WTC11 (cell line): ENCODE results near the gene SYNC. TPM values are rescaled to one million over a fixed set of nuclear protein-coding genes. Genes with fewer than 3 reads are reported as not detected.

Source experiments
- ATAC-seq: fragments of 200-7000 bp; cut with Tn5 transposase; 2 replicates; pipeline ENCODE4 v1.10.0; 2021; ENCODE audit warnings: mild to moderate bottlenecking, moderate library complexity
- CTCF ChIA-PET: fragments of 300-600 bp; sonication (Branson Sonifier 250); formaldehyde crosslinking; loops from one replicate; lab custom pipeline; 2021; ENCODE audit warnings: antibody characterized with exemption; lab: Charles Lee
- POLR2A ChIA-PET: fragments of 350-600 bp; sonication (Branson Sonifier 250); formaldehyde crosslinking; loops from one replicate; lab custom pipeline; 2021; ENCODE audit warnings: antibody characterized with exemption; lab: Charles Lee
- DNase-seq: peaks from one replicate; pipeline ENCODE4 v3.0.0; 2021; ENCODE audit warnings: low spot score
- H3K27ac Mint-ChIP-seq: 2 replicates; pipeline ENCODE4 v1.8.0; 2021; ENCODE audit warnings: mixed read lengths
- H3K27me3 Mint-ChIP-seq: 2 replicates; pipeline ENCODE4 v1.8.0; 2021; ENCODE audit warnings: low read depth, mild to moderate bottlenecking, moderate library complexity, mixed read lengths
- H3K36me3 Mint-ChIP-seq: 2 replicates; pipeline ENCODE4 v1.8.0; 2021; ENCODE audit warnings: mixed read lengths
- H3K4me1 Mint-ChIP-seq: 2 replicates; pipeline ENCODE4 v1.8.0; 2022; ENCODE audit warnings: mixed read lengths
- H3K4me3 Mint-ChIP-seq: 2 replicates; pipeline ENCODE4 v1.8.0; 2021; ENCODE audit warnings: mild to moderate bottlenecking, moderate library complexity, mixed read lengths
- H3K9me3 Mint-ChIP-seq: 2 replicates; pipeline ENCODE4 v1.8.0; 2021; ENCODE audit warnings: mixed read lengths
- ATF1 ChIP-seq: sonication (generic); formaldehyde crosslinking; IDR thresholded peaks from 2 replicates; pipeline ENCODE4 v1.8.1; 2023; ENCODE audit warnings: mild to moderate bottlenecking, moderate library complexity, missing genetic modification reagents
- CREB1 ChIP-seq: sonication (generic); formaldehyde crosslinking; IDR thresholded peaks from 2 replicates; pipeline ENCODE4 v1.8.0; 2023; ENCODE audit warnings: mild to moderate bottlenecking, missing genetic modification reagents
- CREM ChIP-seq: sonication (generic); formaldehyde crosslinking; IDR thresholded peaks from 2 replicates; pipeline ENCODE4 v1.8.1; 2022; ENCODE audit warnings: mild to moderate bottlenecking, missing genetic modification reagents, moderate library complexity
- E2F1 ChIP-seq: sonication (generic); formaldehyde crosslinking; IDR thresholded peaks from 2 replicates; pipeline ENCODE4 v1.8.0; 2022; ENCODE audit warnings: mild to moderate bottlenecking, missing genetic modification reagents
- E2F5 ChIP-seq: sonication (generic); formaldehyde crosslinking; IDR thresholded peaks from 2 replicates; pipeline ENCODE4 v1.8.1; 2022; ENCODE audit warnings: mild to moderate bottlenecking, moderate library complexity, missing genetic modification reagents
- ELF4 ChIP-seq: sonication (generic); formaldehyde crosslinking; IDR thresholded peaks from 2 replicates; pipeline ENCODE4 v1.8.1; 2022; ENCODE audit warnings: low read depth, mild to moderate bottlenecking, moderate library complexity, missing genetic modification reagents
- EMX1 ChIP-seq: fragments of 250-450 bp; sonication (Bioruptor Pico); IDR thresholded peaks from 2 replicates; pipeline ENCODE4 v1.8.0; 2021; ENCODE audit warnings: mild to moderate bottlenecking
- FOXP1 ChIP-seq: sonication (generic); formaldehyde crosslinking; IDR thresholded peaks from 2 replicates; pipeline ENCODE4 v1.8.0; 2022; ENCODE audit warnings: missing genetic modification reagents, mild to moderate bottlenecking, moderate library complexity, borderline replicate concordance
- HMGA2 ChIP-seq: fragments of 250-450 bp; sonication (Bioruptor Pico); IDR thresholded peaks from 2 replicates; pipeline ENCODE4 v1.4.0; 2021; ENCODE audit warnings: mild to moderate bottlenecking, moderate library complexity
- IRF1 ChIP-seq: sonication (generic); formaldehyde crosslinking; IDR thresholded peaks from 2 replicates; pipeline ENCODE4 v1.8.0; 2023; ENCODE audit warnings: missing genetic modification reagents
- MXD4 ChIP-seq: fragments of 250-450 bp; sonication (Bioruptor Pico); IDR thresholded peaks from 2 replicates; pipeline ENCODE4 v1.8.0; 2021; ENCODE audit warnings: mild to moderate bottlenecking, moderate library complexity, borderline replicate concordance
- MYBL2 ChIP-seq: sonication (generic); formaldehyde crosslinking; IDR thresholded peaks from 2 replicates; pipeline ENCODE4 v1.8.1; 2023; ENCODE audit warnings: mild to moderate bottlenecking, moderate library complexity, missing genetic modification reagents
- PREB ChIP-seq: sonication (generic); formaldehyde crosslinking; IDR thresholded peaks from 2 replicates; pipeline ENCODE4 v1.8.1; 2022; ENCODE audit warnings: mild to moderate bottlenecking, missing genetic modification reagents, moderate library complexity, borderline replicate concordance
- RELA ChIP-seq: sonication (generic); formaldehyde crosslinking; IDR thresholded peaks from 2 replicates; pipeline ENCODE4 v1.8.1; 2022; ENCODE audit warnings: missing genetic modification reagents, mild to moderate bottlenecking, borderline replicate concordance
- SMAD4 ChIP-seq: sonication (generic); formaldehyde crosslinking; IDR thresholded peaks from 2 replicates; pipeline ENCODE4 v1.8.0; 2022; ENCODE audit warnings: mild to moderate bottlenecking, missing genetic modification reagents
- SP1 ChIP-seq: sonication (generic); formaldehyde crosslinking; conservative IDR thresholded peaks from 2 replicates; pipeline ENCODE4 v1.8.1; 2022; ENCODE audit warnings: missing genetic modification reagents
- USF1 ChIP-seq: sonication (generic); formaldehyde crosslinking; IDR thresholded peaks from 2 replicates; pipeline ENCODE4 v1.8.0; 2022; ENCODE audit warnings: mild to moderate bottlenecking, missing genetic modification reagents
- ZBTB43 ChIP-seq: sonication (generic); formaldehyde crosslinking; IDR thresholded peaks from 2 replicates; pipeline ENCODE4 v1.8.1; 2023; ENCODE audit warnings: mild to moderate bottlenecking, missing genetic modification reagents
- ZNF263 ChIP-seq: sonication (generic); formaldehyde crosslinking; IDR thresholded peaks from 2 replicates; pipeline ENCODE4 v1.8.1; 2022; ENCODE audit warnings: low read depth, mild to moderate bottlenecking, moderate library complexity, missing genetic modification reagents
- ZNF281 ChIP-seq: sonication (generic); formaldehyde crosslinking; IDR thresholded peaks from 2 replicates; pipeline ENCODE4 v1.8.0; 2023; ENCODE audit warnings: mild to moderate bottlenecking, missing genetic modification reagents
- ZNF416 ChIP-seq: fragments of 250-450 bp; sonication (Bioruptor Pico); IDR thresholded peaks from 2 replicates; pipeline ENCODE4 v1.9.0; 2021; ENCODE audit warnings: mild to moderate bottlenecking, inconsistent platforms
- total RNA-seq: library from RNA; stranded (reverse); gene quantifications from 3 replicates; pipeline ENCODE4 v1.2.3, GENCODE V29; 2021
- TF ChIP-seq, protein P1 (sequence below): sonication (generic); formaldehyde crosslinking; conservative IDR thresholded peaks from 2 replicates; pipeline ENCODE4 v1.8.1; 2022; ENCODE audit warnings: mild to moderate bottlenecking, missing genetic modification reagents
- TF ChIP-seq, protein P2 (sequence below): fragments of 250-450 bp; sonication (Bioruptor Pico); IDR thresholded peaks from 2 replicates; pipeline ENCODE4 v1.9.0; 2021; ENCODE audit warnings: mild to moderate bottlenecking

Gene SYNC
- total RNA-seq, 1 experiment from 2014 or later, result 0.09 TPM

DNA sequence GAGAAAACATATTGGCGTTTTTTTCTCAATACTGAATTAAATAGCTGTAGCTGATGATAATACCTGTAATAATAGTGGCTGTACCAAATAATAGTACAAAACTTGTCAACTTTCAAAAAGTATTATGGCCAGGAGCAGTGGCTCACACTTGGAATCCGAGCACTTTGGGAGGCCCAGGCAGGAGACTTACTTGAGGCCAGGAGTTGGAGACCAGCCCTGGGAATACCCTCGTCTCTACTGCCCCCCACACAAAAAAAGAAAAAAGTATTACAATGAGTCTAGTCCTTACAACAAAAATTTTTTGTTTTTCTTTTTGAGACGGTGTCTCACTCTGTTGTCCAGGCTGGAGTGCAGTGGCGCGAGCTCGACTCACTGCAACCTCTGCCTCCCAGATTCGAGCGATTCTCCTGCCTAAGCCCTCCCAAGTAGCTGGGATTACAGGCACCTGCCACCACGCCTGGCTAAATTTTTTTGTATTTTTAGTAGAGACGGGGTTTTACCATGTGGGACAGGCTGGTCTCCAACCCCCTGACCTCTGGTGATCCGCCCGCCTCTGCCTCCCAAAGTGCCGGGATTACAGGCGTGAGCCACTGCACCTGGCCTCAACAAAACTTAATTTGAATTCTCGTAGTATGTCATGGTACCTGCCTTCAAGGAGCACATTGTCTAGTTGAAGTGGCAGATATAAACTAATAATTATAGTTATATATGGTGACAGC lies 50.2 kb downstream of the SYNC start:
- Mint-ChIP-seq H3K9me3 (peaks cover 8% of the 10 kb centered on the region), H3K4me3 (peak overlapping the region; percentile 99), H3K4me1 (peaks cover 33% of the 10 kb centered on the region), H3K27ac (peak overlapping the region; percentile 97), H3K27me3 (no peaks in the 10 kb centered on the region; the same call in 1 of the 2 replicates), H3K36me3 (peaks cover 62% of the 10 kb centered on the region)
- ATAC-seq, result no peak
- POLR2A ChIA-PET, result interaction anchor here (0.7 kb wide), 1 partner anchor 258 kb away, joined by 3 read pairs; the partner anchor contains the start of gene BSDC1
- CTCF ChIA-PET, result interaction anchor here (2.1 kb wide), 1 partner anchor 132 kb away, joined by 10 read pairs; no protein-coding TSS in a partner anchor
- DNase-seq, result no peak
- TF ChIP-seq CREB1 (CRISPR knock-in tag) (no peak), HMGA2 (no peak), EMX1 (CRISPR knock-in tag) (no peak), ATF1 (no peak), SP1 (CRISPR knock-in tag) (no peak)
- TF ChIP-seq, protein P1, sequence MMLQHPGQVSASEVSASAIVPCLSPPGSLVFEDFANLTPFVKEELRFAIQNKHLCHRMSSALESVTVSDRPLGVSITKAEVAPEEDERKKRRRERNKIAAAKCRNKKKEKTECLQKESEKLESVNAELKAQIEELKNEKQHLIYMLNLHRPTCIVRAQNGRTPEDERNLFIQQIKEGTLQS (CRISPR knock-in tag), result no peak
- TF ChIP-seq, all 79 proteins: peak for 0

- ChIA-PET CTCF (interaction anchor here (0.7 to 2.7 kb wide), 13 partner anchors 9 to 257 kb away, joined by 3 to 21 read pairs (median 4); partner anchors contain the start of gene BSDC1), POLR2A (interaction anchor here (0.7 to 2.2 kb wide), 14 partner anchors 9 to 316 kb away, joined by 3 to 13 read pairs (median 4); partner anchors contain the start of genes BSDC1 and MARCKSL1)
- no peaks in the 10 kb centered on the region; the same call in 1 of the 2 replicates for H3K27me3 Mint-ChIP-seq
- peaks cover 58% of the 10 kb centered on the region for H3K36me3 Mint-ChIP-seq
- peak overlapping the region; percentile 97 for H3K27ac Mint-ChIP-seq
- H3K9me3 Mint-ChIP-seq, result peaks cover 8% of the 10 kb centered on the region
- peak overlapping the region; percentile 99 for H3K4me3 Mint-ChIP-seq
- ATAC-seq, result no peak; the same call in 1 of the 2 replicates
- H3K4me1 Mint-ChIP-seq, result peaks cover 33% of the 10 kb centered on the region
- DNase-seq, result no peak
- TF ChIP-seq ZNF281 (CRISPR knock-in tag), result no peak
- no peak for TF ChIP-seq E2F1
- no peak; the same call in 1 of the 2 replicates for TF ChIP-seq FOXP1 (CRISPR knock-in tag)
- TF ChIP-seq SMAD4 (CRISPR knock-in tag), result no peak
- TF ChIP-seq ZNF263 (CRISPR knock-in tag), result 0 out of 2 replicates have a peak, but pooled peaks have one; percentile 43
- TF ChIP-seq MXD4 (CRISPR knock-in tag), result no peak
- 0 out of 2 replicates have a peak, but pooled peaks have one; percentile 4 for TF ChIP-seq MYBL2 (CRISPR knock-in tag)
- TF ChIP-seq IRF1, result no peak
- no peak for TF ChIP-seq ELF4
- TF ChIP-seq RELA (CRISPR knock-in tag), result no peak
- no peak for TF ChIP-seq PREB (CRISPR knock-in tag)
- TF ChIP-seq ZBTB43 (CRISPR knock-in tag), result 0 out of 2 replicates have a peak, but pooled peaks have one; percentile 22
- TF ChIP-seq CREM, result no peak; the same call in 1 of the 2 replicates
- TF ChIP-seq E2F5 (CRISPR knock-in tag), result no peak
- TF ChIP-seq, protein P2, sequence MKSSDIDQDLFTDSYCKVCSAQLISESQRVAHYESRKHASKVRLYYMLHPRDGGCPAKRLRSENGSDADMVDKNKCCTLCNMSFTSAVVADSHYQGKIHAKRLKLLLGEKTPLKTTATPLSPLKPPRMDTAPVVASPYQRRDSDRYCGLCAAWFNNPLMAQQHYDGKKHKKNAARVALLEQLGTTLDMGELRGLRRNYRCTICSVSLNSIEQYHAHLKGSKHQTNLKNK, result no peak
- no peak for TF ChIP-seq ZNF416 (CRISPR knock-in tag)
- TF ChIP-seq USF1 (CRISPR knock-in tag), result no peak
- TF ChIP-seq ATF1, result no peak
Observed at GRCh38 chr1:32651461-32652073, 51.0 kb downstream of the SYNC start.
